ENCODE data around the gene RPTOR.

DNA sequence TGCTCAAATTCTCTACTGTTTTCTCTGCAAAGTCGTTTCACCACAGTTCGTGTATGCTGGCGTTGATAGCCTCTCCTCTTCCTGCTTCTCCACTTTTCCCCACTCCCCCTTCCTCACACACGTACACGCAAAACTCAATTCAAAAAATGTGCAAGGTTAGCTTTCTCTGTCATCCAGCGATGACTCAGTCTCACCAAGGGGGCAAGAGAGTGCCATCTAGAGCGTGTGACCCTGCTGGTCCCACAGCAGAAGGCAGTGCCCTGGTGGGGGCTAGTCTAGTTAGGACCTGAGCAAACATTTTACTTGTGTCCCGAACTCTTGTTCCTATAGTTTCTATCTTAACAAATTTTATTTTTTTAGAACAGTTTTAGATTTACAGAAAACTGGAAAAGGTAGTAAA is 325.8 kb downstream of the RPTOR start:
- TF ChIP-seq POLR2A (IDR thresholded peaks at IDR 0.05; ENCODE audit: low read depth): no peak
- TF ChIP-seq, protein P1, sequence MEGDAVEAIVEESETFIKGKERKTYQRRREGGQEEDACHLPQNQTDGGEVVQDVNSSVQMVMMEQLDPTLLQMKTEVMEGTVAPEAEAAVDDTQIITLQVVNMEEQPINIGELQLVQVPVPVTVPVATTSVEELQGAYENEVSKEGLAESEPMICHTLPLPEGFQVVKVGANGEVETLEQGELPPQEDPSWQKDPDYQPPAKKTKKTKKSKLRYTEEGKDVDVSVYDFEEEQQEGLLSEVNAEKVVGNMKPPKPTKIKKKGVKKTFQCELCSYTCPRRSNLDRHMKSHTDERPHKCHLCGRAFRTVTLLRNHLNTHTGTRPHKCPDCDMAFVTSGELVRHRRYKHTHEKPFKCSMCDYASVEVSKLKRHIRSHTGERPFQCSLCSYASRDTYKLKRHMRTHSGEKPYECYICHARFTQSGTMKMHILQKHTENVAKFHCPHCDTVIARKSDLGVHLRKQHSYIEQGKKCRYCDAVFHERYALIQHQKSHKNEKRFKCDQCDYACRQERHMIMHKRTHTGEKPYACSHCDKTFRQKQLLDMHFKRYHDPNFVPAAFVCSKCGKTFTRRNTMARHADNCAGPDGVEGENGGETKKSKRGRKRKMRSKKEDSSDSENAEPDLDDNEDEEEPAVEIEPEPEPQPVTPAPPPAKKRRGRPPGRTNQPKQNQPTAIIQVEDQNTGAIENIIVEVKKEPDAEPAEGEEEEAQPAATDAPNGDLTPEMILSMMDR (IDR thresholded peaks at IDR 0.05): no peak

Data from esophagus muscularis mucosa (tissue), 3 donors.